Measurements from ENCODE around the gene GLIS1.

The GLIS1 gene

GRCh38 chr1:53672243-53672642 is 66.7 kb downstream of the GLIS1 start:
- no peak for DNase-seq

- no peak for DNase-seq
Observed at GRCh38 chr1:53669621-53670191, 69.3 kb downstream of the GLIS1 start.

- no peak for DNase-seq
Observed at GRCh38 chr1:53666566-53666965, 72.4 kb downstream of the GLIS1 start.

- DNase-seq: no peak
Observed at GRCh38 chr1:53665996-53666395, 73.0 kb downstream of the GLIS1 start.

GRCh38 chr1:53663529-53664300 is 75.2 kb downstream of the GLIS1 start:
- DNase-seq: no peak

- no peak for DNase-seq
Observed at GRCh38 chr1:53662951-53663350, 76.0 kb downstream of the GLIS1 start.

- DNase-seq: no peak
Observed at GRCh38 chr1:53662169-53662568, 76.8 kb downstream of the GLIS1 start.

- no peak for DNase-seq
Observed at GRCh38 chr1:53661496-53661895, 77.5 kb downstream of the GLIS1 start.

- no peak for DNase-seq
Observed at GRCh38 chr1:53660666-53661065, 78.3 kb downstream of the GLIS1 start.

GRCh38 chr1:53659436-53659835 is 79.5 kb downstream of the GLIS1 start:
- no peak for DNase-seq

- no peak for DNase-seq
Observed at GRCh38 chr1:53658489-53659230, 80.3 kb downstream of the GLIS1 start.

GRCh38 chr1:53657891-53658396 is 81.0 kb downstream of the GLIS1 start:
- DNase-seq: no peak

GRCh38 chr1:53657531-53657805 is 81.5 kb downstream of the GLIS1 start:
- DNase-seq: no peak

GRCh38 chr1:53656747-53657530 is 82.0 kb downstream of the GLIS1 start:
- no peak for DNase-seq

- DNase-seq: no peak
Observed at GRCh38 chr1:53655931-53656746, 82.8 kb downstream of the GLIS1 start.

GRCh38 chr1:53654216-53655210 is 84.5 kb downstream of the GLIS1 start:
- DNase-seq: no peak

- no peak for DNase-seq
Observed at GRCh38 chr1:53653631-53654030, 85.3 kb downstream of the GLIS1 start.

- no peak for DNase-seq
Observed at GRCh38 chr1:53653200-53653575, 85.8 kb downstream of the GLIS1 start.

- DNase-seq: no peak
Observed at GRCh38 chr1:53652441-53653199, 86.3 kb downstream of the GLIS1 start.

- no peak for DNase-seq
Observed at GRCh38 chr1:53651356-53651755, 87.6 kb downstream of the GLIS1 start.
